Ascending aorta (tissue), 2 donors: ENCODE data around the gene TMEM8B. TPM values are rescaled to one million over a fixed set of nuclear protein-coding genes. Genes with fewer than 3 reads are reported as not detected.

Experiments used
- DNase-seq, 2 donors: peaks; one replicate each; pipeline ENCODE4 v3.0.0-alpha.2; 2019; ENCODE audit warnings: low spot score in 2 of 2
- H3K27ac ChIP-seq, 2 donors: fragments of 200-600 bp; sonication (generic); one replicate each; pipeline ENCODE4 v1.5.1; 2016 to 2017; ENCODE audit warnings: mild to moderate bottlenecking in 1 of 2
- H3K27me3 ChIP-seq: fragments of 200-600 bp; sonication (generic); one replicate; pipeline ENCODE4 v1.5.1; 2017
- H3K36me3 ChIP-seq, 2 donors: fragments of 200-600 bp; sonication (generic); one replicate each; pipeline ENCODE4 v1.5.1; 2016
- H3K4me1 ChIP-seq, 2 donors: fragments of 200-600 bp; sonication (generic); one replicate each; pipeline ENCODE4 v1.5.1; 2016 to 2017; ENCODE audit warnings: mild to moderate bottlenecking in 1 of 2
- H3K4me3 ChIP-seq, 2 donors: fragments of 200-600 bp; sonication (generic); one replicate each; pipeline ENCODE4 v1.5.1; 2016 to 2017; ENCODE audit warnings: mild to moderate bottlenecking in 1 of 2
- H3K9me3 ChIP-seq, 2 donors: fragments of 200-600 bp; sonication (generic); one replicate each; pipeline ENCODE4 v1.5.1; 2016
- intact Hi-C: fragments of 100-400 bp; cut with DNase I; formaldehyde crosslinking; loops from one replicate; pipeline ENCODE4 v1.15.1; 2023
- total RNA-seq: library from RNA; depleted of rRNA; stranded (reverse); fragments of >200 nt; gene quantifications from one replicate; pipeline ENCODE4 v1.1.0, GENCODE V29; 2016
- TF ChIP-seq, protein P1 (sequence below), 3 experiments: fragments of 200-600 bp in 2 of 3; fragments of 450-650 bp in 1 of 3; sonication (generic) in 2 of 3; IDR thresholded peaks; one replicate each; pipeline ENCODE4 v1.5.1; 2016 to 2019; ENCODE audit warnings: antibody characterized with exemption in 3 of 3, mild to moderate bottlenecking in 1 of 3, moderate library complexity in 1 of 3

Gene TMEM8B
- total RNA-seq, 1 donor from 2014 or later: 37.3 TPM

DNA sequence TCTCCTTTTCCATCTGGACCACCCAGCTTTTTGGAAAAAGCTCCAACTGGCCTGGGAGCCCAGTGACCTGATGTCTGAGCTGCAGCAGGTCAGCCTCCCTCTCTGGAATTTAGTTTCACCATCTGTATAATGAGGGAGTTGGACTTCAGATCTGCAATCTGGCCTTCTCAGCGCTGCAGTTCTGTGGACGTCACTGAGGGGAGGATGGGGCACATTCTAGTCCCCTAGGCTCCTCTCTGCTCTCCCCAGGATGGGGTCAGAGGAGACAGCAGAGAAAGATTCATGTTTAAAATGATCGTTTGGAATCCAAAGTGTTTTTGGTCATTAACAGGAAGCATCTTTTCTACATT is 30.9 kb downstream of the TMEM8B start:
- no peak for DNase-seq
- Histone ChIP-seq H3K27me3 (no peaks in the 10 kb centered on the region), H3K27ac (no peak overlapping the region), H3K4me3 (no peak overlapping the region), H3K4me1 (no peaks in the 10 kb centered on the region), H3K9me3 (no peaks in the 10 kb centered on the region), H3K36me3 (no peaks in the 10 kb centered on the region)
- intact Hi-C loops: no loop called here
- TF ChIP-seq, protein P1, sequence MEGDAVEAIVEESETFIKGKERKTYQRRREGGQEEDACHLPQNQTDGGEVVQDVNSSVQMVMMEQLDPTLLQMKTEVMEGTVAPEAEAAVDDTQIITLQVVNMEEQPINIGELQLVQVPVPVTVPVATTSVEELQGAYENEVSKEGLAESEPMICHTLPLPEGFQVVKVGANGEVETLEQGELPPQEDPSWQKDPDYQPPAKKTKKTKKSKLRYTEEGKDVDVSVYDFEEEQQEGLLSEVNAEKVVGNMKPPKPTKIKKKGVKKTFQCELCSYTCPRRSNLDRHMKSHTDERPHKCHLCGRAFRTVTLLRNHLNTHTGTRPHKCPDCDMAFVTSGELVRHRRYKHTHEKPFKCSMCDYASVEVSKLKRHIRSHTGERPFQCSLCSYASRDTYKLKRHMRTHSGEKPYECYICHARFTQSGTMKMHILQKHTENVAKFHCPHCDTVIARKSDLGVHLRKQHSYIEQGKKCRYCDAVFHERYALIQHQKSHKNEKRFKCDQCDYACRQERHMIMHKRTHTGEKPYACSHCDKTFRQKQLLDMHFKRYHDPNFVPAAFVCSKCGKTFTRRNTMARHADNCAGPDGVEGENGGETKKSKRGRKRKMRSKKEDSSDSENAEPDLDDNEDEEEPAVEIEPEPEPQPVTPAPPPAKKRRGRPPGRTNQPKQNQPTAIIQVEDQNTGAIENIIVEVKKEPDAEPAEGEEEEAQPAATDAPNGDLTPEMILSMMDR (IDR thresholded peaks at IDR 0.05): no peak

DNA sequence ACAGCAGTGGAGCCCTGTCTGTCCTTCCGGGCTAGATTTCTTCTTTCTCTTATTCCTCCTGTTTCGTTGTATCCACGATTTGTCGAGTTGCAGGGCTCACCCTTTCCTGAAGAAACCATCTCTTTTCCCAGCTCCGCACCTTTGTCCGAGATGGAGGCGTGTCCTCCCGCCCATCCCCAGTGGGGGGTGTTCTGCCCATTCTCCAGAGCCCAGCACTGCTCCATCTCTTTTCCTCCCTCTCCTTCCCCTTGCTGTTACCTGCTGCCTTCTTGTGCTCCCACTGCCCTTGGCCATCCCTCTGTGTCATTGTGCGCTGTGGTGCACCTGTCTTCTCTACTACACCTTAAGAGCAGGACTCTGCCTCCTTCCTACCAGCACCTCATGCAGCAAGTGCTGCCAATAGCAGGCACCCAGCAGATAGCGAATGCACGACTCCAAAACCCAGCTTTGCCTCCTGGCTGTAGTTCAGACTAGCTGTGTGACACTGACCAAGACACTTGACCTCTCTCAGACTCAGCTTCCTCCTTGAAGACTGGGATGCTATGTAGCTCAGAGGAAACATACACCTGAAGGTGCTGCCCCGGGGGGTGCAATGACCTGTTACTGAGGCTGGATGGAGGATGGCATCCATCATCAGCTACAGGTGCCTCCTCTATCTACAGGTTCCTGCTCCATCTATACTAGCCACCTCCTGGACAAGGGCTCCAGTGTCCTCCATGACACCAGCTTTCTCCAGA is 32.3 kb downstream of the TMEM8B start:
- no peak overlapping the region for H3K27ac ChIP-seq
- DNase-seq: no peak
- no peak overlapping the region for H3K4me3 ChIP-seq
- intact Hi-C loops: no loop called here
- no peaks in the 10 kb centered on the region for H3K36me3 ChIP-seq
- TF ChIP-seq, protein P1 (IDR thresholded peaks at IDR 0.05): no peak
- H3K4me1 ChIP-seq: no peaks in the 10 kb centered on the region
- H3K27me3 ChIP-seq: no peaks in the 10 kb centered on the region
- no peaks in the 10 kb centered on the region for H3K9me3 ChIP-seq

DNA sequence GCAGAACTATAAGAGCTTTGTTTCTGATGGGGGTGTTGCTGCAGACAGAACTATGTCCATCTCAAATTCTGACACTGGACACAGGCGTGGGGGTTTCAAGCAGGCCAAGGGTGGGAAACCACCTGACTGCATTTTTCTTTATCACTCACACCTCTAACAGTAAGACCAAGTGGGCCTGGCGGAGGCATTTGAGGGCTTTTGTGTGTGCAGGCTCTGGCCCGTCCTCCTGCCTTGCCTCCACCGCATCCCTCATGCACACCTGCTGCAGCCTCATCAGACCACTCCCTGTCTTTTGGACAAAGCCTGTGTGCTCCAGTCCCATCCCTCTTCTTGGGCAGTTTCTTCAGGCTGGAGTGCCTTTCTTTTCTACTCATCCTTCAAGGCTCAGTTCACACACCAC is 33.3 kb downstream of the TMEM8B start:
- intact Hi-C loops: no loop called here
- Histone ChIP-seq H3K4me3 (no peak overlapping the region), H3K27me3 (no peaks in the 10 kb centered on the region), H3K27ac (no peak overlapping the region), H3K4me1 (no peaks in the 10 kb centered on the region), H3K36me3 (no peaks in the 10 kb centered on the region), H3K9me3 (no peaks in the 10 kb centered on the region)
- TF ChIP-seq, protein P1 (IDR thresholded peaks at IDR 0.05): no peak
- DNase-seq: no peak

DNA sequence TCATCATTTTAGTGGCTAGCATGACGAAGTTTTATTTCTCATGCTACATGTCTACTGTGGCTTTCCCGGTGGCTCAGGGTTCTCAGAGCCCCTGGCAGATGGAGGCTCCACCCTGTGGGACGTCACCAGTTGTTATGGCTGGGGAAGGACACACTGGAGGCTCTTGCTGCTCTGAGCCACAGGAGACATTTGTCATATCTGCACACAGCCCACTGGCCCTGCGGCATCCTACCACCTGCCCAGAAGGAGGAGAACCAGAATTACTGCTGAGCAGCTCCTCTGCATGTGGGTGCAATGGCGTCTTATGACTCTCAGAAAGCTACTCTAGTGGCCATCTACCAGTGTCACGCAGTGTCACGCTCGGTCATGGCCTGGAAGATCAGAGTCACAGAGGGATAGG is 34.6 kb downstream of the TMEM8B start:
- TF ChIP-seq, protein P1 (IDR thresholded peaks at IDR 0.05): no peak
- Histone ChIP-seq H3K9me3 (no peaks in the 10 kb centered on the region), H3K4me1 (no peaks in the 10 kb centered on the region), H3K36me3 (no peaks in the 10 kb centered on the region), H3K27me3 (no peaks in the 10 kb centered on the region), H3K4me3 (no peak overlapping the region), H3K27ac (no peak overlapping the region)
- no peak for DNase-seq
- intact Hi-C loops: no loop called here

DNA sequence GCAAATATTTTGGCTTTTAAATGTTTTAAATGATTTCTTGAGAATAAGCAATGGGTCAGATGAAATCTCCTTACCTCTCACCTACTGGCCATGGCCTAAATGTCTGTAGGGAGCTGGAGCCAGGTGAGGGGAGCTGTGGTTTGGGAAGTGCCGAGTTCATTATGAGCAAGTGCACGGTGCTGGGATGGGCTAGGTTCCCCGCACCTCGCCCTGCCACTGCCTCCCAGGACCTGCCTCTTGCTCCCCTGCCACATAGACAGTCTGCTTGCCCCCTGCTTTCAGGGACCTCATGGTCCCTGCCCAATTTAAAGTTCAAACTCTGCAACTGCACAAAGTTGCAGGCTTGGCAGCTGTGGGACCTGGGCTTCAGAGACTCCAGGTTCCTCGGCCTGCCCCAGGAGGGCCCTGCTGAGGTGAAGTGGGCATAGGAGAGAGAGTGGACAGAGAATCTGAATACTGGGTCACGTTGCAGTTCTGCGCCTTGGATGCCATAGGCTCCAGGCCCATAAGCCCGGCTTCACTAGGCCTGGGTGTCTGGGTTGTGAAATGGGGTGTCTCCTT is 35.7 kb downstream of the TMEM8B start:
- H3K36me3 ChIP-seq: no peaks in the 10 kb centered on the region
- intact Hi-C loops: no loop called here
- DNase-seq: no peak
- TF ChIP-seq, protein P1 (IDR thresholded peaks at IDR 0.05): no peak
- H3K9me3 ChIP-seq: no peaks in the 10 kb centered on the region
- no peaks in the 10 kb centered on the region for H3K4me1 ChIP-seq
- H3K27ac ChIP-seq: no peak overlapping the region
- H3K27me3 ChIP-seq: no peaks in the 10 kb centered on the region
- H3K4me3 ChIP-seq: no peak overlapping the region
